HCT116 (cell line): ENCODE data around the gene CDC42BPA. TPM values are rescaled to one million over a fixed set of nuclear protein-coding genes. Genes with fewer than 3 reads are reported as not detected.

Source experiments
- ATAC-seq: fragments of 200-7000 bp; cut with Tn5 transposase; 2 replicates; pipeline ENCODE4 v1.9.1; 2020; ENCODE audit warnings: mild to moderate bottlenecking, moderate library complexity
- BruUV-seq: library from RNA; stranded (reverse); fragments of 400-500 nt; replicated peaks from 2 replicates; lab custom pipeline; 2021; lab: Mats Ljungman, UMichigan
- CTCF ChIA-PET: fragments of 300-600 bp; sonication (Branson Sonifier 250); formaldehyde crosslinking; loops from one replicate; lab custom pipeline; 2021; ENCODE audit warnings: antibody characterized with exemption; lab: Charles Lee
- POLR2A ChIA-PET: fragments of 300-600, 350-600 bp; sonication (Branson Sonifier 250); formaldehyde crosslinking; loops from one replicate; lab custom pipeline; 2021; ENCODE audit warnings: antibody characterized with exemption; lab: Charles Lee
- RAD21 ChIA-PET, 2 experiments: fragments of 300-600 bp; sonication (Branson Sonifier 250); formaldehyde crosslinking; loops; one replicate each; lab custom pipeline; 2023; ENCODE audit warnings: low total read pairs in 2 of 2; ENCODE audit not compliant: uncharacterized antibody in 2 of 2, unreplicated experiment in 2 of 2, low non-redundant PET in 1 of 2; lab: Charles Lee
- DNase-seq: peaks from one replicate; pipeline ENCODE4 v3.0.0-alpha.2; 2010; ENCODE audit warnings: low read depth, low spot score
- H2AFZ ChIP-seq: fragments of 200-600 bp; shearing (Covaris generic), sonication (generic); 2 replicates; pipeline ENCODE4 v1.6.1; 2017; ENCODE audit warnings: low read depth, mixed run types, mixed read lengths, antibody characterized with exemption, low read length; ENCODE audit not compliant: poor library complexity, severe bottlenecking
- H3K27ac ChIP-seq: 2 replicates; pipeline ENCODE4 v1.5.1; 2012; ENCODE audit warnings: low read depth, low read length
- H3K27me3 ChIP-seq: fragments of 200-600 bp; sonication (generic); 2 replicates; pipeline ENCODE4 v1.6.1; 2016; ENCODE audit warnings: mixed run types, low read length, mixed read lengths; ENCODE audit not compliant: insufficient read depth
- H3K36me3 ChIP-seq, 2 experiments: fragments of 200-500 bp in 1 of 2; fragments of 200-600 bp in 1 of 2; sonication (Bioruptor generic) in 1 of 2; sonication (generic) in 1 of 2; 2 replicates each; pipeline versions ENCODE4 v1.5.1 to v1.6.1; 2014 to 2016; ENCODE audit warnings: low read length in 2 of 2, inconsistent platforms in 1 of 2, mixed read lengths in 1 of 2, mixed run types in 1 of 2; ENCODE audit not compliant: insufficient read depth in 2 of 2, control insufficient read depth in 1 of 2
- H3K4me1 ChIP-seq, 2 experiments: fragments of 200-600 bp in 1 of 2; sonication (generic) in 1 of 2; 2 replicates each; pipeline versions ENCODE4 v1.5.1 to v1.6.1; 2012 to 2017; ENCODE audit warnings: low read length in 2 of 2, inconsistent platforms in 1 of 2, mild to moderate bottlenecking in 1 of 2, mixed read lengths in 1 of 2, mixed run types in 1 of 2, moderate library complexity in 1 of 2; ENCODE audit not compliant: insufficient read depth in 2 of 2, control insufficient read depth in 1 of 2
- H3K4me2 ChIP-seq: fragments of 200-600 bp; sonication (generic); 2 replicates; pipeline ENCODE4 v1.6.1; 2017; ENCODE audit warnings: mixed run types, low read length, mixed read lengths
- H3K4me3 ChIP-seq, 2 experiments: fragments of 200-600 bp in 1 of 2; sonication (generic) in 1 of 2; replicated peaks in 1 of 2; 2 replicates each; pipeline ENCODE4 v1.5.1; 2011 to 2016; ENCODE audit warnings: low read length in 2 of 2, control low read depth in 1 of 2, low read depth in 1 of 2, mild to moderate bottlenecking in 1 of 2, mixed read lengths in 1 of 2, mixed run types in 1 of 2
- H3K79me2 ChIP-seq: fragments of 200-600 bp; sonication (generic); 2 replicates; pipeline ENCODE4 v1.6.1; 2017; ENCODE audit warnings: mild to moderate bottlenecking, mixed run types, low read length, moderate library complexity, mixed read lengths; ENCODE audit not compliant: insufficient read depth
- H3K9ac ChIP-seq: fragments of 200-600 bp; sonication (generic); 2 replicates; pipeline ENCODE4 v1.6.1; 2016; ENCODE audit warnings: low read length, mixed read lengths
- H3K9me2 ChIP-seq: fragments of 200-600 bp; sonication (generic), shearing (Covaris generic); 2 replicates; pipeline ENCODE4 v1.6.1; 2017; ENCODE audit warnings: mixed run types, mild to moderate bottlenecking, moderate library complexity; ENCODE audit not compliant: insufficient read depth
- H3K9me3 ChIP-seq, 2 experiments: fragments of 200-500 bp in 1 of 2; fragments of 200-600 bp in 1 of 2; sonication (Bioruptor generic) in 1 of 2; sonication (generic) in 1 of 2; 2 replicates each; pipeline ENCODE4 v1.6.1; 2014 to 2017; ENCODE audit warnings: low read length in 2 of 2, mixed read lengths in 2 of 2, inconsistent platforms in 1 of 2, low read depth in 1 of 2, mild to moderate bottlenecking in 1 of 2, mixed run types in 1 of 2, moderate library complexity in 1 of 2; ENCODE audit not compliant: control insufficient read depth in 1 of 2, insufficient read depth in 1 of 2
- H4K20me1 ChIP-seq: fragments of 200-600 bp; sonication (generic), shearing (Covaris generic); 2 replicates; pipeline ENCODE4 v1.6.1; 2017; ENCODE audit warnings: mixed run types, mild to moderate bottlenecking, moderate library complexity; ENCODE audit not compliant: insufficient read depth
- EGR1 ChIP-seq: IDR thresholded peaks from 2 replicates; pipeline ENCODE4 v1.6.1; 2012; ENCODE audit warnings: low read depth
- ELF1 ChIP-seq: IDR thresholded peaks from 2 replicates; pipeline ENCODE4 v1.6.1; 2012; ENCODE audit warnings: low read depth, borderline replicate concordance
- EZH2 ChIP-seq: fragments of 200-600 bp; sonication (generic); IDR thresholded peaks from 2 replicates; pipeline ENCODE4 v1.6.1; 2017; ENCODE audit warnings: antibody characterized with exemption, mixed run types
- EZH2phosphoT487 ChIP-seq: fragments of 200-600 bp; IDR thresholded peaks from 2 replicates; pipeline ENCODE4 v1.6.1; 2018; ENCODE audit warnings: antibody characterized with exemption, borderline replicate concordance
- FOSL1 ChIP-seq: IDR thresholded peaks from 2 replicates; pipeline ENCODE4 v1.6.1; 2012; ENCODE audit warnings: low read depth
- JUND ChIP-seq: IDR thresholded peaks from 2 replicates; pipeline ENCODE4 v1.6.1; 2012
- POLR2A ChIP-seq: IDR thresholded peaks from 2 replicates; pipeline ENCODE4 v1.7.0; 2011; ENCODE audit warnings: borderline replicate concordance; ENCODE audit not compliant: insufficient read depth, insufficient read length; ENCODE audit errors: extremely low read depth
- RAD21 ChIP-seq: IDR thresholded peaks from 2 replicates; pipeline ENCODE4 v1.6.1; 2012; ENCODE audit warnings: low read depth, mild to moderate bottlenecking
- SIN3A ChIP-seq: IDR thresholded peaks from 2 replicates; pipeline ENCODE4 v1.6.1; 2012; ENCODE audit warnings: low read depth
- TCF7L2 ChIP-seq: IDR thresholded peaks from 2 replicates; pipeline ENCODE4 v1.7.0; 2011; ENCODE audit warnings: borderline replicate concordance, inconsistent platforms; ENCODE audit not compliant: insufficient read depth, insufficient read length; ENCODE audit errors: extremely low read depth
- YY1 ChIP-seq: IDR thresholded peaks from 2 replicates; pipeline ENCODE4 v1.6.1; 2011; ENCODE audit warnings: low read length, low read depth, moderate library complexity, mild to moderate bottlenecking; ENCODE audit not compliant: insufficient replicate concordance; ENCODE audit errors: extremely low read depth
- ZNF274 ChIP-seq: fragments of 200-500 bp; sonication (Bioruptor generic); IDR thresholded peaks from 2 replicates; pipeline ENCODE4 v1.6.1; 2014; ENCODE audit warnings: mild to moderate bottlenecking, low read depth, low read length, inconsistent platforms
- intact Hi-C: fragments of 100-400 bp; cut with micrococcal nuclease; formaldehyde crosslinking; loops from 2 replicates; pipeline ENCODE4 v1.10.0; 2022
- total RNA-seq: library from RNA; stranded (reverse); gene quantifications from one replicate; pipeline ENCODE4 v1.2.1, GENCODE V29; 2021; ENCODE audit not compliant: unreplicated experiment
- TF ChIP-seq, protein P1 (sequence below): IDR thresholded peaks from 2 replicates; pipeline ENCODE4 v1.6.1; 2012

CDC42BPA gene
- total RNA-seq, 1 experiment from 2014 or later: 44.0 TPM

DNA sequence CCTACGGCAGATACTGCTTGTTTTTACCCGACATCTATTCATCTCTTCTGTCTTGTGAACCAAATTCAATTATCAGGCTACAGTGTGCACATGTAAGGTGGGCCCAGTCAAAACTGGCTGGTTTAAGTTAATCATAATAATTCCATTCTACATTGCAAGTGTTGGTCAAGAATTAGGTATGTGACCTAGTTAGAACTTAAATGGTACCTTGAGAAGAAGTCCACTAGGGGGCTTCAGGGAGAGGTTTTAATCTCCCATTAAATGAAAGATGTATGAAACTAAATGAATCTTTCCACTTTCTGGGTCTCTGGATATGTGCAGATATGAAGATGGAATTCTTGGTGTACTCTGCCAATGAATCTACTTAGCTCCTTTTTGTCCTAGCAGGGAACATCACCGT is 187.1 kb downstream of the CDC42BPA start (continued):
- TF ChIP-seq YY1 (no peak), ELF1 (no peak), EGR1 (no peak), EZH2 (no peak)
- TF ChIP-seq, protein P1, sequence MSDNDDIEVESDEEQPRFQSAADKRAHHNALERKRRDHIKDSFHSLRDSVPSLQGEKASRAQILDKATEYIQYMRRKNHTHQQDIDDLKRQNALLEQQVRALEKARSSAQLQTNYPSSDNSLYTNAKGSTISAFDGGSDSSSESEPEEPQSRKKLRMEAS: no peak
- TF ChIP-seq, all 23 proteins: peak for 2

DNA sequence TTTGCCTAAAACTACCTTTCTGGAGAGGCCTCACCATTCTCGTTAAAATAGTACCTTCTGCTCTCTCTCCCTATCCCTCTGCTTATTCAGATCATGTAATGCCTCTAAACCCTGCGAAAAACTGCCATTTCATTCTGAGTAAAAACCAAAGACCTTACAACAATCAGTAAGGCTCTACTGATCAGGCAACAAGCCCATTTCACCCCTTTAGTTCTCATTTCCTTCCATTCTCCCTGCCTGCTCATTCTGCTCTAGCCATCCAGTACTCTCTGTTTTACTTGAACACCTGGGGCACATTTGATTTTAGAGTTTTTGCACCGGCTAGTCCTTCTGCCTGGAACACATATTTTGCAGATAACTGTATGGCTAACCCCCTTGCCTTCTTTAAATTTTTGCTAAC is 190.4 kb downstream of the CDC42BPA start:
- Histone ChIP-seq H3K9ac (no peak overlapping the region), H2AFZ (no peak overlapping the region), H4K20me1 (no peaks in the 10 kb centered on the region)
- POLR2A ChIA-PET: no interaction called here
- TF ChIP-seq POLR2A (no peak), RAD21 (no peak), EZH2phosphoT487 (no peak), TCF7L2 (no peak), YY1 (no peak), SIN3A (no peak), FOSL1 (no peak), JUND (no peak), ZNF274 (no peak), EGR1 (no peak)
- TF ChIP-seq, protein P1: no peak
- TF ChIP-seq, all 23 proteins: peak for 0
- ChIA-PET RAD21 (no interaction called here), CTCF (no interaction called here)
- intact Hi-C loops: no loop called here
- no peaks in the 10 kb centered on the region for H3K9me2 ChIP-seq
- H3K4me1 ChIP-seq: no peaks in the 10 kb centered on the region
- ATAC-seq (no peak), DNase-seq (no peak)
- H3K27ac ChIP-seq: no peak overlapping the region
- H3K9me3 ChIP-seq: no peaks in the 10 kb centered on the region
- no TSS peak for BruUV-seq
- peaks cover 0 to 3% of the 10 kb centered on the region in 2 experiments; a peak in 2 of 4 replicates for H3K36me3 ChIP-seq
- no peak overlapping the region for H3K4me3 ChIP-seq
- no peak overlapping the region for H3K4me2 ChIP-seq
- H3K27me3 ChIP-seq: no peaks in the 10 kb centered on the region
- H3K79me2 ChIP-seq: no peaks in the 10 kb centered on the region
